GM21529 (cell line): ENCODE measurements around the gene CHD6.
A peak's percentile ranks its signal among the peaks of the same experiment; 100 is the strongest.

Source experiments
- ATAC-seq: cut with Tn5 transposase; IDR thresholded peaks from one replicate; pipeline ENCODE4 v1.9.1; 2021; ENCODE audit not compliant: unreplicated experiment

The CHD6 gene

GRCh38 chr20:41371371-41371770, 246.8 kb downstream of the CHD6 start:
- no peak for ATAC-seq

GRCh38 chr20:41370176-41370575, 248.0 kb downstream of the CHD6 start:
- no peak for ATAC-seq

GRCh38 chr20:41369673-41370072, 248.5 kb downstream of the CHD6 start:
- ATAC-seq, result peak; percentile 56

- no peak for ATAC-seq
These were observed 250.2 kb downstream of the CHD6 start for GRCh38 chr20:41367956-41368355.

- ATAC-seq, result no peak
These were observed 250.8 kb downstream of the CHD6 start for GRCh38 chr20:41367393-41367695.

- no peak for ATAC-seq
These were observed 251.4 kb downstream of the CHD6 start, which contains the start of gene EMILIN3 for GRCh38 chr20:41366546-41367392. TSS of gene EMILIN3 (minus strand) at chr20:41366818. CDS start at chr20:41366634, 184 bp downstream.

- ATAC-seq, result no peak
These were observed 252.2 kb downstream of the CHD6 start for GRCh38 chr20:41365777-41366545.

- ATAC-seq, result no peak
These were observed 253.0 kb downstream of the CHD6 start for GRCh38 chr20:41364967-41365765.

- ATAC-seq, result no peak
These were observed 253.8 kb downstream of the CHD6 start for GRCh38 chr20:41364236-41364855.

GRCh38 chr20:41363601-41364000, 254.6 kb downstream of the CHD6 start:
- no peak for ATAC-seq

GRCh38 chr20:41362748-41363140, 255.4 kb downstream of the CHD6 start:
- no peak for ATAC-seq

- ATAC-seq, result no peak
These were observed 256.1 kb downstream of the CHD6 start for GRCh38 chr20:41361757-41362747.

GRCh38 chr20:41360831-41361756, 257.1 kb downstream of the CHD6 start:
- no peak for ATAC-seq

GRCh38 chr20:41359541-41360011, 258.6 kb downstream of the CHD6 start:
- no peak for ATAC-seq

- no peak for ATAC-seq
These were observed 259.5 kb downstream of the CHD6 start for GRCh38 chr20:41358717-41359116.

- ATAC-seq, result no peak
These were observed 259.9 kb downstream of the CHD6 start for GRCh38 chr20:41358230-41358629.

GRCh38 chr20:41357424-41358163, 260.6 kb downstream of the CHD6 start:
- ATAC-seq, result no peak

GRCh38 chr20:41356951-41357350, 261.2 kb downstream of the CHD6 start:
- no peak for ATAC-seq
